ENCODE results near the gene DVL1. TPM values are rescaled to one million over a fixed set of nuclear protein-coding genes. Genes with fewer than 3 reads are reported as not detected.

Gene DVL1
- total and polyA plus RNA-seq, 9 of the 15 experiments (the other 6 are each of a cell fraction or from before 2014, with no cell fraction given) = 0.62 to 135 (median 24.3) TPM

GRCh38 chr1:1334835-1335234, 14.4 kb downstream of the DVL1 start (continued):
- TF ChIP-seq TSHZ1 (CRISPR knock-in tag; IDR thresholded peaks at IDR 0.05) = no peak
- no peak for TF ChIP-seq ZBTB5 (IDR thresholded peaks at IDR 0.05)
- TF ChIP-seq ZNF318 (IDR thresholded peaks at IDR 0.05; ENCODE audit: borderline replicate concordance in 1 of 2, low read depth in 1 of 2) = no peak
- TF ChIP-seq CEBPZ (IDR thresholded peaks at IDR 0.05; ENCODE audit: borderline replicate concordance, low read depth, low read length) = no peak
- TF ChIP-seq, protein P1, sequence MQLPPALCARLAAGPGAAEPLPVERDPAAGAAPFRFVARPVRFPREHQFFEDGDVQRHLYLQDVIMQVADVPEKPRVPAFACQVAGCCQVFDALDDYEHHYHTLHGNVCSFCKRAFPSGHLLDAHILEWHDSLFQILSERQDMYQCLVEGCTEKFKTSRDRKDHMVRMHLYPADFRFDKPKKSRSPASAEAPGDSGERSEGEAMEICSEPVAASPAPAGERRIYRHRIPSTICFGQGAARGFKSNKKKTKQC (CRISPR knock-in tag; IDR thresholded peaks at IDR 0.05) = peak; percentile 92
- TF ChIP-seq, protein P2, sequence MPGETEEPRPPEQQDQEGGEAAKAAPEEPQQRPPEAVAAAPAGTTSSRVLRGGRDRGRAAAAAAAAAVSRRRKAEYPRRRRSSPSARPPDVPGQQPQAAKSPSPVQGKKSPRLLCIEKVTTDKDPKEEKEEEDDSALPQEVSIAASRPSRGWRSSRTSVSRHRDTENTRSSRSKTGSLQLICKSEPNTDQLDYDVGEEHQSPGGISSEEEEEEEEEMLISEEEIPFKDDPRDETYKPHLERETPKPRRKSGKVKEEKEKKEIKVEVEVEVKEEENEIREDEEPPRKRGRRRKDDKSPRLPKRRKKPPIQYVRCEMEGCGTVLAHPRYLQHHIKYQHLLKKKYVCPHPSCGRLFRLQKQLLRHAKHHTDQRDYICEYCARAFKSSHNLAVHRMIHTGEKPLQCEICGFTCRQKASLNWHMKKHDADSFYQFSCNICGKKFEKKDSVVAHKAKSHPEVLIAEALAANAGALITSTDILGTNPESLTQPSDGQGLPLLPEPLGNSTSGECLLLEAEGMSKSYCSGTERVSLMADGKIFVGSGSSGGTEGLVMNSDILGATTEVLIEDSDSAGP (CRISPR knock-in tag; IDR thresholded peaks at IDR 0.05) = no peak
